Activated naive CD4-positive, alpha-beta T cell treated with anti-CD3 and anti-CD28 coated beads, Interleukin-2, amount 50 U/mL, for 16 hours (primary cell): ENCODE results near the gene DNHD1.

Experiments used
- DNase-seq: peaks from one replicate; pipeline ENCODE4 v3.0.0-alpha.2; 2020

DNHD1 gene

GRCh38 chr11:6565325-6565724 lies 68.2 kb downstream of the DNHD1 start:
- no peak for DNase-seq

DNA sequence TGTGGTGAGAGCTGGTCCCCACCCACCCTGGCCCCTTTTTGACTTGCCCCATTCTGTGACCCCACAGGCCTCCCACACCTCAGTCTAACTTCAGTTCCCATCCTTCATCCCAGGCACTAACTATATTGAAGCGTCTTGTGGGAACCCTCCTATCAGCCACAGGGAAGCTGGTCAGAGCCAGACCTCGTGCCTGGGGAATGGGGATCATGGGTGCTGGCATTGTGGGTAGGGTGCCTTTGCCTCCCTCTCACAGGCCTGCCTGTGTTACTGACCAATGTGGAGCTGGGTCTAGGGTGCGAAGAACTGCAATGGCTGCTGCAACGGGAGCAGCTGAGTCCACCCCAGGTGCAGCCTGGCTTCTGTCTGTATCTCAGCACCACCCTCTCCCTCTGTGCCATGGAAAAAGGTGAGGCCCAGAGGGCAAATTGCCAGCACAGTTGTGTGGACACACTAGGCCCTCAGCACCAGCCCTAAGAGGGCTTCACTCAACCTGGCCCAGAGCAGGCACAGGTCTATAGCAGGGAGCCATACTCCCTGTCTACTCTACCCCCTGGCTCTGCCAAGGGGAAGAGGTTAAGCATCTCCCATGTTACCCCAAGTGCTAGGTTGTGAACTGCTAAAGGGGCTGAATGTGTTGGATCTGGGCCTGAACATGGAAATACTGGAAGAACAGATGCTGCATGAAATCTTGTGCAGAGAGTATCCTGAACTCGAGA lies 69.1 kb downstream of the DNHD1 start:
- DNase-seq = no peak

DNA sequence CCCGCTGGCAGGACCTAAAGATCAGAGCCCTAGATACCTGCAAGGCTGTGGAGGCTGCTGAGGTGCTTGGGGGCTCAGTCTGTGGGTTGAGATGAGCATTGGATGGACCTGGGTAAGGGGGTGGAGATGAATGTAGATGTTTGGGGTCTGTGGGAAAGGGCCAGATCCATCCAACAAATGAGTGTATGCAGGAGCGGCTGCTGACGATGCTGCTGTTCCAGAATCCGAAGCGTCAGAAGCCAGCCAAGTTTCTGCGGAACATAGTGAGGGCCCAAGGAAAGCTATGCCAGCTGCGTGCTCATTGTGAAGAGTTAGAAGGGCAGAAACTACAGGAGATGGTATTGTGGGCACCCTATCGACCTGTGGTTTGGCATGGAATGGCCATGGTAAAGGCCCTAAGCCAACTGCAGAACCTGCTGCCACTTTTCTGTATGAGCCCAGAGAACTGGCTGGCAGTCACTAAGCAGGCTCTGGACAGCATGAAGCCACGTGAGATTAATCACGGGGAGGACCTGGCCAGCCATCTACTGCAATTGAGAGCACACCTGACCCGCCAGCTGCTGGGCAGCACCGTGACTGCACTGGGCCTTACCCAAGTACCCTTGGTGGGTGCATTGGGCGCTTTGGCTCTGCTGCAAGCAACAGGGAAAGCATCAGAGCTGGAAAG lies 69.8 kb downstream of the DNHD1 start:
- no peak for DNase-seq

- no peak for DNase-seq
Measured at GRCh38 chr11:6567371-6567745, 70.3 kb downstream of the DNHD1 start.

- no peak for DNase-seq
Measured at GRCh38 chr11:6568191-6568918, 71.3 kb downstream of the DNHD1 start.

- no peak for DNase-seq
Measured at GRCh38 chr11:6569706-6570105, 72.6 kb downstream of the DNHD1 start.

GRCh38 chr11:6570691-6571427 lies 73.8 kb downstream of the DNHD1 start:
- no peak for DNase-seq

- no peak for DNase-seq
Measured at GRCh38 chr11:6571434-6572008, 74.4 kb downstream of the DNHD1 start.

GRCh38 chr11:6572215-6572614 lies 75.1 kb downstream of the DNHD1 start:
- no peak for DNase-seq

- no peak for DNase-seq
Measured at GRCh38 chr11:6574816-6575715, 78.0 kb downstream of the DNHD1 start.

DNA sequence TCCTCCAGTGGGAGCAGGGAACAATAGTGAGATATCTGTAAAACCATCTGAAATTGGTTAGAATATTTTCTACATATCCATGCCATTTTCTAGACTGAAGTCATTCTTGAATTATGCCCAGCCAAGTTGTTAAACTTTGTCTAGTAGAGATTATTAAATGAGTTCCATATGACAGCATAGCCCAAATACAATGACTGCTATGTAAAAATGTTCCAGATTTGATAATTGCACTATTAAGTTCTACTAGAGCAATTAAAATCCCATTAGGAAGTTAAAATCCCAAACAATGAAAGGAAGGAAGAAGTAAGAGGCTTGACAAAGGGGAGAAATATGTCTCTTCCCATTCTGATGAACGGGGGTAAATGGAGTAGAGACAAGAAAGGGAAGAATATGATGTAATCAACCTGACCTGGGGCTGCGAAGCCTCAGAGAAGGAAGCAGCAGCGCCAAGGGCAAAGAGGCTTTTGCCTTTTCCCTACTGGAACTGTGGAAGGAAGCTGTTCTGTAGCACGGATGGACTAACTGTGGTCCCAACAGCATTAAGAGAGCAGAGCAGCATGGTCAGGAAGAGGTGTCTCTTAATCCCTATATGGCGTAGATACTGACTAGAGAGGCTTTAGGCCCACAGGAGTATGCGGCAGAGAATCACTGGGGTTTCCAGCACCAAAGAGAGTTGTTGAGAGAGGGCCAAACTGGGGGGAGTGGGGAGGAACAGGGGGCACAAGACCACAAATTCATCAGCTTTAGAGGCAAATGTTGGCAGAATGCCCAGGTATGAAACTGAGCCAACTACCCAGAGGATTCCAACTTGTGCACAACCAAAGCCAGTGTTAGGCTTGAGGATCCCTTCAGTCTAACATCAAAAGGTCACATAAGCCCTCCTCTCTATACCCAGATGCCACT lies 79.6 kb downstream of the DNHD1 start:
- no peak for DNase-seq

GRCh38 chr11:6578134-6578533 lies 81.1 kb downstream of the DNHD1 start:
- no peak for DNase-seq

DNA sequence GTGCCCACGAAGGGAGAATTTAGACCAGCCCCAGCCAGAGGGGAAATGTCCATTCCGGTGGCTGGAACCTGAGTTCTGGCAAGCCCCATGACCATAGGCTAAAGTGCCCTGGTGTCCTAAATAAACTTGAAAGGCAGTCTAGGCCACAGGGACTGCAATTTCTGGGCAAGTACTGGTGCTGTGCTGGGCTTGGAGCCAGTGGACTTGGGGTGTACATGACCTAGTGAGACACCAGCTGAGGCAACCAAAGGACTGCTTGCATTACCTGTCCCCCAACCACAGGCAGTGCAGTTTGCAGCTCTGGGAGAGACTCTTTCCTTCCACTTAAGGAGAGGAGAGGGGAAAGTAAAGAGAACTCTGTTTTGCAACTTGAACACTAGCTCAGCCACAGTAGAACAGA lies 82.6 kb downstream of the DNHD1 start:
- no peak for DNase-seq

- no peak for DNase-seq
Measured at GRCh38 chr11:6583584-6583983, 86.5 kb downstream of the DNHD1 start.

DNA sequence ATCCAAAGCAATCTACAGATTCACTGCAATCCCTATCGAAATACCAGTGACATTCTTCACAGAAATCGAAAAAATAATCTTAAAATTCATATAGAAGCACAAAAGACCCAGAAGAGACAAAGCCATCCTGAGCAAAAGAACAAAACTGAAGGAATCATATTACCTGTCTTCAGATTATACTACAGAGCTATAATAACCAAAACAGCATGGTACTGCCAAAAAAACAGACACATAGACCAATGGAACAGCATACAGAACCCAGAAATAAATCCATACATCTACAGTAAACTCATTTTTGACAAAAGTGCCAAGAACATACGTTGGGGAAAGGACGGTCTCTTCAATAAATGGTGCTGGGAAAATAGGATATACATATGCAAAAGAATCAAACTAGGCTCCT lies 87.4 kb downstream of the DNHD1 start:
- DNase-seq = no peak

DNA sequence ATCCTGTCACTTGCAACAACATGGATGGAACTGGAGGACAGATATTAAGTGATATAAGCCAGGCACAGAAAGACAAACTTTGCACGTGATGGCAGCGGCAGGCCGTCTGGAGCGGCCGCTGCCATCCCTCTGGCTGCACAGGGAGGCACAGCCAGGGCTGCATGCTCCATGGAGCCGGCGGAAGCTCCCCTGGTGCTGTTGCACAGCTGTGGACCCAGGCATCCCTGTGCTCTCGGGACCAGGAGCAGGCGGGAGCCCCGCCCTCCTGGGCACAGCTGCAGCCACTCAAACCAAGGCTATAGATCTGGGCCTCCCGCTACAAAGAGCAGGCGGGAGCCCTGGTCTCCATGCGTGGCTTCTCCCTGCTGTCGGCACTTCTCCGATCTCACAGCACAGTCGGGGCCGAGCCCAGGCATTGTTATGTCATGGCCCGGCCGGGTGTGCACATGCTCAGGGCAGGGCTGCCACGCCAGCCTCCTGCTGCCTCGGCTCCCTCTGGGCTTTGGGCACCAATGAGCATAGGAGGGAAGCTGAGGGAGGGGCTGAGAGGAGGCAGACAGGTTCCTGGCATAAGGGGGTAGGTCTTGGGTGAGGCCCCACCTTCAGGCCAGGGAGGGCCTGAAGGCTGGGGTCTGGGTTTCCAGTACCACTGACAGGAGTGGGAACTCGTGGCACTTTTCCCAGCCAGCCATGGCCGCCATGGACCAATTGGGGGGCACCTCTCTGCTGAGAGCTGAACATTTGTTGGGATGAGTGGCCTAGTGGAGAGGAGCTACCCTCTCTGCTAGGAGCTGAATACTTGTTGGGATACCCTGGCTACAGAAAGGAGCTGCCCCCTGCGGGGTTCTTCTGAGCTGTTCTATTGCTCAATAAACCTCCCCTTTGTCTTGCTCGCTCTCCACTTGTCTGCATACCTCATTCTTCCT lies 89.6 kb downstream of the DNHD1 start:
- no peak for DNase-seq

DNA sequence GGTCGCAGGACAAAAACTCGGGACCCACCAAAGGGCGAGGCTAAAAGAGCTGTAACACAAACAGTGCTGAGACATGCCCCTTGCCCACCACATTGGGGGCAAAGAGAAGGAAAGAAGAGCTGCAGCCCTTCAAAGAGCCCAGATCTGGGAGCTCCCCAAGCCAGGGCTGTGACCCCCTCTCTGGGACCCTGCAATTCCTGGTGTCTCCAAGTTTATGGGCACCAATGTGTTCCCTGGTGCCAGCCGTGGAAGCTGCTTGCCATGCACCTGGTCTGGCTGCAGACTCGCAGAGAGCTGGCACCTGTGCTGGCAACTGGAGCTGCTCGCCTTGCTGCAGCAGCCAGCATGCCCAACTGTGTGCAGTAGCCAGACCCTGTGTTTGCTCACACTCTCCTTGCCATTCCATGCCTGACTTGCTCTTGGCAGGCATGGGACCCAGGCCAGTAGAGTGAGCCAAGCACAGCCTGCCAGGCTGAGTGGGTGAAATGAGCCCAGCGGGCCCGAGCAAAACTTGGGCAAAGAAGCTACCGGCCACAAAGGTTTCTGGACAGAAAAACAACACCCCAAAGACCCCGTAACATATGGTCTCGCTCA lies 90.4 kb downstream of the DNHD1 start:
- no peak for DNase-seq

GRCh38 chr11:6588018-6588417 lies 90.9 kb downstream of the DNHD1 start:
- DNase-seq = no peak

- DNase-seq = no peak
Measured at GRCh38 chr11:6594142-6594768, 97.2 kb downstream of the DNHD1 start.
